ENCODE results near the gene ZNF488. TPM values are rescaled to one million over a fixed set of nuclear protein-coding genes. Genes with fewer than 3 reads are reported as not detected.

The ZNF488 gene
- polyA plus RNA-seq, 2 donors, result 0.81 to 0.94 TPM

DNA sequence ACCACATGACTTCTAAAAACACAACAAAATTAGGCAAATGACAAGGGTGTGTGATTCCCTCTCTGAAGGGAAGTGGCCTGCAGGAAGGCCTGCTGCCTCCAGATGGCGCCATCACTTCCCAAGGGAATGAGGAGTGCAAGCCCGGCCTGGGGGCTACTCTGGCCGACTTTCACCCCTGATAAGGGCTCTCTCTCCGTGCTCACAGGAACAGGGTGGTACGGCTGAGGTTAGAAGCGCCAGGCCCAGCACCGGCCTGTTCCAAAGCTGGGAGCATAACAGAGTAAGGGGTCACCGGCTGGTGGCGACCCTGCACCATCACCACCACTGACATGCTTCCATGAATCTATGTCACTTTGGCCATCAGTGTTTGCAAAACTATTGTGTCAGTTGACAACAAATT is 22.8 kb downstream of the ZNF488 start:
- H3K27ac ChIP-seq (ENCODE audit: low read depth in 2 of 2, low read length in 1 of 2), result no peak overlapping the region
- WGBS, 2 donors, result 68 to 70% methylated on average over 9 of the region's 9 CpGs
- H3K27me3 ChIP-seq (ENCODE audit: control insufficient read depth in 1 of 2, insufficient read depth in 2 of 2, low read length in 2 of 2), result no peaks in the 10 kb centered on the region
- H3K4me1 ChIP-seq (ENCODE audit: control insufficient read depth in 2 of 2, insufficient read depth in 2 of 2, low read length in 1 of 2), result peaks cover 0 to 5% of the 10 kb centered on the region in 2 donors
- no peaks in the 10 kb centered on the region for H3K36me3 ChIP-seq (ENCODE audit: control insufficient read depth in 2 of 2, insufficient read depth in 2 of 2, low read length in 1 of 2)
- no peaks in the 10 kb centered on the region for H3K9me3 ChIP-seq (ENCODE audit: control insufficient read depth in 2 of 2, insufficient read depth in 1 of 2, low read depth in 1 of 2, low read length in 1 of 2)
- H3K4me3 ChIP-seq (ENCODE audit: low read depth in 1 of 2, low read length in 2 of 2), result no peak overlapping the region

DNA sequence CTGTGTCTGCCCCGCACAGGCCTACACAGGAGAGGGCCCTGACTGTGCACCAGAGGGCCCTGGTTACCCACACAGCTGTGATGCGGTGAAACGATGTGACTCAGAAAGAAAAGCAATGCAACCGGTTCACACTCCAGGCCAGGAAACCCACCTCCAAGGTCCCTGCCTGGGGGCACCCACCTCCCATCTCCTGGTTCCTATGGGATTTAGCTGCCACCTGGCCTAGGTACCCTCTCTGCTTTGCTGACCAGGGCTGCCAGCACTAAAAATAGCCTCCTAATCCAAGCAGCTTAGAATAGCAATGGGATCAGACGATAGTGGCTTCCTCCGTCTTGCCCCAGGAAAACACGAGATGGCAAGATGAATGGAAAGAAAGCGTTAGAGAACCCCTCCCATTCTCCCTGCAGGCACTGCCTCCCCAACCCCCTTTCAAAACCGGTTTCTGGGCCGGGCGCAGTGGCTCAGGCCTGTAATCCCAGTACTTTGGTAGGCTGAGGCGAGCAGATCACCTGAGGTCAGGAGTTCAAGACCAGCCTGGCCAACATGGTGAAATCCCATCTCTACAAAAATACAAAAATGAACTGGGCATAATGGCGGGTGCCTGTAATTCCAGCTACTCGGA is 23.6 kb downstream of the ZNF488 start:
- WGBS, 2 donors, result 61 to 73% methylated on average over 14 of the region's 14 CpGs
- no peaks in the 10 kb centered on the region for H3K9me3 ChIP-seq (ENCODE audit: control insufficient read depth in 2 of 2, insufficient read depth in 1 of 2, low read depth in 1 of 2, low read length in 1 of 2)
- no peak overlapping the region for H3K27ac ChIP-seq (ENCODE audit: low read depth in 2 of 2, low read length in 1 of 2)
- no peaks in the 10 kb centered on the region for H3K27me3 ChIP-seq (ENCODE audit: control insufficient read depth in 1 of 2, insufficient read depth in 2 of 2, low read length in 2 of 2)
- H3K36me3 ChIP-seq (ENCODE audit: control insufficient read depth in 2 of 2, insufficient read depth in 2 of 2, low read length in 1 of 2), result no peaks in the 10 kb centered on the region
- H3K4me1 ChIP-seq (ENCODE audit: control insufficient read depth in 2 of 2, insufficient read depth in 2 of 2, low read length in 1 of 2), result peaks cover 0 to 5% of the 10 kb centered on the region in 2 donors
- no peak overlapping the region for H3K4me3 ChIP-seq (ENCODE audit: low read depth in 1 of 2, low read length in 2 of 2)

DNA sequence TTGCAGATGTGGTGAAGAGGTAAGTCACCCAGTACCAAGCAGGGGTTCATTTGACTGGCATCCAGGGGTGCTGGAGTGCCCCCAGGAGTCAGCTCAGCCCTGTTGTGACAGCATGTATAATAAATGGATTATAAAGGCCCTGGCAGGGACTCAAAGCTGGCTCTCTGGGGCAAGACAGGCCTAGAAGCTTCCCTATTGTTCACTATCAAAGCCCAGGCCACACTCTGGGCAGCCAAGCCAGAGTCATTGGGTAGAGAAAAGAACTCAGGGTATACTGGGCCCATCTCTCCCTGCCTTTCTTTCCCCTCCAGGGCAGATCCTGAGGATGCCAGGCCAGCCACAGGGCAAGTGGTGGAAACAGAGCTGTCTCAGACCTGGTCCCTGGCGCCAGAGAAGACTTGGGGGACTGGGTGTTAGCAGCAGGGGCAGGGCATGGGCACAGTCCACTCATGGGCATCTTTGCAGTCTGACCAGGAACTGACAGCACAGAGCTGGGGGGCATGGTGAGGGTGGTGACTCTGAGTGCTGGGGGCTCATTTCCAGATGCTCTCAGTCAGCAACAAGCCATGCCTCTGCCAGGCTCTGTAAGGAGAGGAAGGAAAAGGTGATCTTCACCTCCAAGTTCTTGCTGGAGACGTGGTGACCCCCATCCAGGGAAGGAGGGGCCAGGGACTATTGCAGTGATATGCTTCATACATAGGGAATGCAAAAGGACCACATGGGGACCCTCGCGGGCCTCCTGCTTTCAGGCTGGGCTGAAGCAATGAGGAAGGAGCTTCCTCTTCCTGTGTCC is 24.3 kb downstream of the ZNF488 start:
- Histone ChIP-seq H3K27ac (ENCODE audit: low read depth in 2 of 2, low read length in 1 of 2) (no peak overlapping the region), H3K27me3 (ENCODE audit: control insufficient read depth in 1 of 2, insufficient read depth in 2 of 2, low read length in 2 of 2) (no peaks in the 10 kb centered on the region), H3K4me3 (ENCODE audit: low read depth in 1 of 2, low read length in 2 of 2) (no peak overlapping the region), H3K9me3 (ENCODE audit: control insufficient read depth in 2 of 2, insufficient read depth in 1 of 2, low read depth in 1 of 2, low read length in 1 of 2) (no peaks in the 10 kb centered on the region), H3K36me3 (ENCODE audit: control insufficient read depth in 2 of 2, insufficient read depth in 2 of 2, low read length in 1 of 2) (no peaks in the 10 kb centered on the region), H3K4me1 (ENCODE audit: control insufficient read depth in 2 of 2, insufficient read depth in 2 of 2, low read length in 1 of 2) (peaks cover 0 to 5% of the 10 kb centered on the region in 2 donors)
- WGBS, 2 donors, result 73 to 76% methylated on average over 4 of the region's 4 CpGs

DNA sequence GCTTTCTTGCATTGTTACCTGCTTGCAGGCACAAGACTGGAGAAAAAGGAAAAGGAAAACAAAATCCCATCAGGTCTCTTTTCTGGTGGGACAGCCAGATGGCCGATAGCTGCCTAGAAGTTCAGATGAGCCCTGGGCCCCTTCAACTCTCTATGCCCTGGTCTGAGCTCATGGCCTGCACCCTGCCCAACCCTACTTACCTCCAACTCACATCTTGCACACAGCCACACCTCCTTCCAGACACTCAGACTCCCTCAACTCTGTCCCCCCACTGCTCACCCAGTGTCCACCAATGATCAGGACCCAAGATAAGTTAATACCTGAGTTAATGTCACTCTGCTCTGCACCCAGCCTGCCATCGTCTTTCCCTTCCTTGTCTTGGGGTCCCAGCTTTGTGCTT is 25.0 kb downstream of the ZNF488 start:
- 78 to 90% methylated on average over 2 of the region's 2 CpGs for WGBS, 2 donors
- no peaks in the 10 kb centered on the region for H3K9me3 ChIP-seq (ENCODE audit: control insufficient read depth in 2 of 2, insufficient read depth in 1 of 2, low read depth in 1 of 2, low read length in 1 of 2)
- H3K36me3 ChIP-seq (ENCODE audit: control insufficient read depth in 2 of 2, insufficient read depth in 2 of 2, low read length in 1 of 2), result no peaks in the 10 kb centered on the region
- peaks cover 0 to 5% of the 10 kb centered on the region in 2 donors for H3K4me1 ChIP-seq (ENCODE audit: control insufficient read depth in 2 of 2, insufficient read depth in 2 of 2, low read length in 1 of 2)
- no peak overlapping the region for H3K4me3 ChIP-seq (ENCODE audit: low read depth in 1 of 2, low read length in 2 of 2)
- no peak overlapping the region for H3K27ac ChIP-seq (ENCODE audit: low read depth in 2 of 2, low read length in 1 of 2)
- no peaks in the 10 kb centered on the region for H3K27me3 ChIP-seq (ENCODE audit: control insufficient read depth in 1 of 2, insufficient read depth in 2 of 2, low read length in 2 of 2)

DNA sequence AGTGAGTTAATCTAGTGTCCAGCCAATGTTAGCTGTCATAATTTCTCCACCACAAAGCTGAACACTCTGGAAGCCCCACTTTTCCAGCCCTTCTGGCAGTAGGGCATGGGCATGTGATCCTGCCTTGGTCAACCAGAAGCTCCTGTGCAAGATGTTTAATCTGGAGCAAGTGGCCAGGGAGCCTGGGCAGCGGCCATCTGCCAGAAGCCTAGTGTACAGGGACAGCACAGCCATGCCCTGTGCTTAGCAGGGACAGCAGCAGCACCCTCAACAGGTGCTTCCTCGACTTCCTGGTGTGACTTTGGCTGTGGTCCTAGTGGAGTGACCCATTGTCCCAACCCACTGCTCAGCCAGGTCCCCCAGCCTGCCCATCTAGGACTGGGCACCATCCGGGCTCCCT is 25.6 kb downstream of the ZNF488 start:
- Histone ChIP-seq H3K9me3 (ENCODE audit: control insufficient read depth in 2 of 2, insufficient read depth in 1 of 2, low read depth in 1 of 2, low read length in 1 of 2) (no peaks in the 10 kb centered on the region), H3K27ac (ENCODE audit: low read depth in 2 of 2, low read length in 1 of 2) (no peak overlapping the region), H3K27me3 (ENCODE audit: control insufficient read depth in 1 of 2, insufficient read depth in 2 of 2, low read length in 2 of 2) (no peaks in the 10 kb centered on the region), H3K4me1 (ENCODE audit: control insufficient read depth in 2 of 2, insufficient read depth in 2 of 2, low read length in 1 of 2) (peaks cover 0 to 5% of the 10 kb centered on the region in 2 donors), H3K36me3 (ENCODE audit: control insufficient read depth in 2 of 2, insufficient read depth in 2 of 2, low read length in 1 of 2) (no peaks in the 10 kb centered on the region), H3K4me3 (ENCODE audit: low read depth in 1 of 2, low read length in 2 of 2) (no peak overlapping the region)
- WGBS, 2 donors, result 90% methylated on average over 3 of the region's 3 CpGs

DNA sequence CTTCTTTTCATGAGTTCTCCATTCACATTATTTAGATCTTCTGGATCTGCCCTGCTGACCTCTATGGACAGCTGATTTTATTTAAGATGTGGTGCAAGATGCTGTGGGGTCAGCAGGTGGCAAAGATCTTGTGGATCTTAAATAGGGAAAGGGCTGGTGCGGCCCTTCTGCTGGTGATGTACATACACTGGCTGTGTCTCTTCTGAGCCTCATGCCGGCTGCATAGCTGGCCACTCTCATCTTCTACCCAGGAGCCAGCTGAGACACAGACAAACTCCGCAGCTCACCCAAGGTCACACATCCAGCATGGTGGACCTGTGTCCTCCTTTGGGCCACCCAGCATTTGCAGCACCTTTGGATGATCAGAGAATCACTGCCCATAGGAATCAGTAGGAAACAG is 26.2 kb downstream of the ZNF488 start:
- no peaks in the 10 kb centered on the region for H3K36me3 ChIP-seq (ENCODE audit: control insufficient read depth in 2 of 2, insufficient read depth in 2 of 2, low read length in 1 of 2)
- H3K4me1 ChIP-seq (ENCODE audit: control insufficient read depth in 2 of 2, insufficient read depth in 2 of 2, low read length in 1 of 2), result peaks cover 0 to 5% of the 10 kb centered on the region in 2 donors
- H3K4me3 ChIP-seq (ENCODE audit: low read depth in 1 of 2, low read length in 2 of 2), result no peak overlapping the region
- H3K9me3 ChIP-seq (ENCODE audit: control insufficient read depth in 2 of 2, insufficient read depth in 1 of 2, low read depth in 1 of 2, low read length in 1 of 2), result no peaks in the 10 kb centered on the region
- WGBS, 2 donors, result 96 to 97% methylated on average over 3 of the region's 3 CpGs
- H3K27me3 ChIP-seq (ENCODE audit: control insufficient read depth in 1 of 2, insufficient read depth in 2 of 2, low read length in 2 of 2), result no peaks in the 10 kb centered on the region
- no peak overlapping the region for H3K27ac ChIP-seq (ENCODE audit: low read depth in 2 of 2, low read length in 1 of 2)

DNA sequence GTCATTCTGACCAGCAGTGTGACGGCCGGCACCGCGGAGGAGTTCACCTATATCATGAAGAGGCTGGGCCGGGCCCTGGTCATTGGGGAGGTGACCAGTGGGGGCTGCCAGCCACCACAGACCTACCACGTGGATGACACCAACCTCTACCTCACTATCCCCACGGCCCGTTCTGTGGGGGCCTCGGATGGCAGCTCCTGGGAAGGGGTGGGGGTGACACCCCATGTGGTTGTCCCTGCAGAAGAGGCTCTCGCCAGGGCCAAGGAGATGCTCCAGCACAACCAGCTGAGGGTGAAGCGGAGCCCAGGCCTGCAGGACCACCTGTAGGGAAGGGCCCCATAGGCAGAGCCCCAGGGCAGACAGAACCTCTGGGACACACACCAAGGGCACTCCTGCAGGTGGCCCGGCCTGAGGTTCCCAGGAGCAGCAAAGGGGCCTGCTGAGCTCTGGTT is 26.9 kb downstream of the ZNF488 start:
- Histone ChIP-seq H3K9me3 (ENCODE audit: control insufficient read depth in 2 of 2, insufficient read depth in 1 of 2, low read depth in 1 of 2, low read length in 1 of 2) (no peaks in the 10 kb centered on the region), H3K4me1 (ENCODE audit: control insufficient read depth in 2 of 2, insufficient read depth in 2 of 2, low read length in 1 of 2) (peaks cover 0 to 5% of the 10 kb centered on the region in 2 donors), H3K27ac (ENCODE audit: low read depth in 2 of 2, low read length in 1 of 2) (no peak overlapping the region), H3K4me3 (ENCODE audit: low read depth in 1 of 2, low read length in 2 of 2) (no peak overlapping the region), H3K27me3 (ENCODE audit: control insufficient read depth in 1 of 2, insufficient read depth in 2 of 2, low read length in 2 of 2) (no peaks in the 10 kb centered on the region), H3K36me3 (ENCODE audit: control insufficient read depth in 2 of 2, insufficient read depth in 2 of 2, low read length in 1 of 2) (no peaks in the 10 kb centered on the region)
- WGBS, 2 donors, result 92 to 94% methylated on average over 11 to 12 of the region's 12 CpGs

DNA sequence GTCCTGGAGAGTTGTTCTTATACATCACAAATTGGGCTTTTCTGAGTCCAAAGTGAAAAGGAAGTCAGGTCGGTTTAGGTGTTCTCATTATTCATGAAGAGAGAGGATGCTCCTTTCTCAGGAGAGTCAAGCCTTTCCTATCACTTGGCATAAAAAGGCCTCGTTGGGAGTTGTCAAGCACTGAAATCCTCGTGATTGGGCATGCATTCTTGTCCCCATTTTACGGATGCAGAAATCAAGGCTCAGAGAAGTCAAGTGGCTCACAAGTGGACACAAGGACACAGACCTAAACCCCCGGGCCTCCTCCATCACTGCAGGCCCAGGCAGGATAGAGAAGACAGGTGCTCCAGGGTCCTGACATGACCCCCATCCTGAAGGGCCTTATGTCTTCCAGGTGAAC is 27.4 kb downstream of the ZNF488 start:
- Histone ChIP-seq H3K4me1 (ENCODE audit: control insufficient read depth in 2 of 2, insufficient read depth in 2 of 2, low read length in 1 of 2) (peaks cover 0 to 5% of the 10 kb centered on the region in 2 donors), H3K27me3 (ENCODE audit: control insufficient read depth in 1 of 2, insufficient read depth in 2 of 2, low read length in 2 of 2) (no peaks in the 10 kb centered on the region), H3K4me3 (ENCODE audit: low read depth in 1 of 2, low read length in 2 of 2) (no peak overlapping the region), H3K27ac (ENCODE audit: low read depth in 2 of 2, low read length in 1 of 2) (no peak overlapping the region), H3K36me3 (ENCODE audit: control insufficient read depth in 2 of 2, insufficient read depth in 2 of 2, low read length in 1 of 2) (no peaks in the 10 kb centered on the region), H3K9me3 (ENCODE audit: control insufficient read depth in 2 of 2, insufficient read depth in 1 of 2, low read depth in 1 of 2, low read length in 1 of 2) (no peaks in the 10 kb centered on the region)
- WGBS, 2 donors, result 79 to 84% methylated on average over 5 of the region's 5 CpGs

DNA sequence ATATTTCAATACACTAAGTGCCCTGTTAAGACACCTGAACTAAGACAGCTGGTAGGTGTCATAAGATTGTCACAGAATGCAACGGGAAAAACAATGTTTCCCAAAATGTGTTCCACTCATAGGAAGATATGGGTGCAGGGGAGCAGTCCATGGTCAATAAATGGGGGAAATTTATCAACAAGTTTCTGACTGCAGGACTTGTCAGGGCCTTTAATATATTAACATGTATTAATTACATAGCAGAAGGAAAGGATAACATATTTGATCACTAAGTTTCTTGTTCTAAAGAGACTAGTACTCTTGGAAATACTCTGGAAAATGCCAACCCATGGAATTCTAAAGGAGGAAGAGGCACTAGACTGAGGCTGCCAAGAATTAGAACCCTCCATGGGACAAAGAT is 29.2 kb downstream of the ZNF488 start:
- Histone ChIP-seq H3K4me1 (ENCODE audit: control insufficient read depth in 2 of 2, insufficient read depth in 2 of 2, low read length in 1 of 2) (peaks cover 0 to under 1% of the 10 kb centered on the region in 2 donors), H3K9me3 (ENCODE audit: control insufficient read depth in 2 of 2, insufficient read depth in 1 of 2, low read depth in 1 of 2, low read length in 1 of 2) (no peaks in the 10 kb centered on the region), H3K36me3 (ENCODE audit: control insufficient read depth in 2 of 2, insufficient read depth in 2 of 2, low read length in 1 of 2) (no peaks in the 10 kb centered on the region), H3K4me3 (ENCODE audit: low read depth in 1 of 2, low read length in 2 of 2) (no peak overlapping the region), H3K27me3 (ENCODE audit: control insufficient read depth in 1 of 2, insufficient read depth in 2 of 2, low read length in 2 of 2) (no peaks in the 10 kb centered on the region), H3K27ac (ENCODE audit: low read depth in 2 of 2, low read length in 1 of 2) (no peak overlapping the region)
- 74 to 81% methylated on average over 1 of the region's 1 CpG for WGBS, 2 donors

DNA sequence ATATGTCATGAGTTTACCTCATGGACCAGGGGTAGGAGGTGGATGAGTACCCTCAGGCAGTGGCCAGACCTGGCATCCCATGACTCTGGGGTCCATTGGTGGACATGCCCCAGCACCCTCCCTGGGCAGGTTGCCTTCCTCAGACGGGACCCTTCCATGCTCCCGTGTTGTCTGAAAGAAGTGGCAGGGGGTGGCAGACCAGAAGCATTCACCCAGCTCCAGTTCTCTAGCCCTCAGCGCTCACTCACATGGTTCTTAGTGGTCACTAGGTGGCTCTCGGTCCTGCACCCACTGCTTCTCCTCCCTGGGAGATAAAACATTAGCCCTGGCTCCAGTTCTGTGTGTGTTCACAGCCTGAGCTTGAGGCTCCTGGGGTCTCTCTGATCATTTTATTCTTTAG is 29.9 kb downstream of the ZNF488 start:
- WGBS, 2 donors, result 76 to 83% methylated on average over 4 of the region's 4 CpGs
- H3K36me3 ChIP-seq (ENCODE audit: control insufficient read depth in 2 of 2, insufficient read depth in 2 of 2, low read length in 1 of 2), result no peaks in the 10 kb centered on the region
- H3K27ac ChIP-seq (ENCODE audit: low read depth in 2 of 2, low read length in 1 of 2), result no peak overlapping the region
- no peaks in the 10 kb centered on the region for H3K4me1 ChIP-seq (ENCODE audit: control insufficient read depth in 2 of 2, insufficient read depth in 2 of 2, low read length in 1 of 2)
- H3K9me3 ChIP-seq (ENCODE audit: control insufficient read depth in 2 of 2, insufficient read depth in 1 of 2, low read depth in 1 of 2, low read length in 1 of 2), result no peaks in the 10 kb centered on the region
- no peaks in the 10 kb centered on the region for H3K27me3 ChIP-seq (ENCODE audit: control insufficient read depth in 1 of 2, insufficient read depth in 2 of 2, low read length in 2 of 2)
- no peak overlapping the region for H3K4me3 ChIP-seq (ENCODE audit: low read depth in 1 of 2, low read length in 2 of 2)
